Measurements from ENCODE around the gene LLCFC1.

- TF ChIP-seq CTCF (IDR thresholded peaks at IDR 0.05; ENCODE audit: low read length), result no peak
- TF ChIP-seq EZH2phosphoT487 (IDR thresholded peaks at IDR 0.05; ENCODE audit: low read length), result no peak
Measured at GRCh38 chr7:142894985-142895593, 44.2 kb upstream of the LLCFC1 start.

Data from MM.1S (cell line).